PC-3 (cell line): ENCODE data around the gene CYFIP2. TPM values are rescaled to one million over a fixed set of nuclear protein-coding genes. Genes with fewer than 3 reads are reported as not detected.

Experiments used
- ATAC-seq: fragments of 200-7000 bp; cut with Tn5 transposase; 2 replicates; pipeline ENCODE4 v1.9.1; 2020; ENCODE audit warnings: mild to moderate bottlenecking, moderate library complexity
- BruUV-seq: library from RNA; stranded (reverse); fragments of 400-500 nt; replicated peaks from 2 replicates; lab custom pipeline; 2021; lab: Mats Ljungman, UMichigan
- CTCF ChIA-PET: fragments of 300-600 bp; sonication (Branson Sonifier 250); formaldehyde crosslinking; loops from one replicate; lab custom pipeline; 2022; ENCODE audit warnings: antibody characterized with exemption; lab: Charles Lee
- POLR2A ChIA-PET: fragments of 300-600 bp; sonication (Branson Sonifier 250); formaldehyde crosslinking; loops from one replicate; lab custom pipeline; 2022; ENCODE audit warnings: antibody characterized with exemption; ENCODE audit not compliant: unreplicated experiment; lab: Charles Lee
- DNase-seq: peaks from one replicate; pipeline ENCODE4 v3.0.0-alpha.2; 2015
- H2AFZ ChIP-seq: fragments of 300-600 bp; sonication (generic); 2 replicates; pipeline ENCODE4 v1.6.0; 2016; ENCODE audit warnings: antibody characterized with exemption, low read length
- H3F3A ChIP-seq: fragments of 300-600 bp; sonication (generic); one replicate; pipeline ENCODE4 v1.6.0; 2017; ENCODE audit warnings: antibody characterized with exemption, low read length, control low read depth, mild to moderate bottlenecking; ENCODE audit not compliant: unreplicated experiment
- H3K27ac ChIP-seq: fragments of 300-600 bp; sonication (generic); 2 replicates; pipeline ENCODE4 v1.5.1; 2016; ENCODE audit warnings: mild to moderate bottlenecking, low read length
- H3K27me3 ChIP-seq: fragments of 300-600 bp; sonication (generic); 2 replicates; pipeline ENCODE4 v1.6.1; 2016; ENCODE audit warnings: low read length, mixed read lengths
- H3K36me3 ChIP-seq: fragments of 300-600 bp; sonication (generic); 2 replicates; pipeline ENCODE4 v1.6.1; 2016; ENCODE audit warnings: low read depth, mixed run types, low read length, mixed read lengths
- H3K4me1 ChIP-seq: fragments of 300-600 bp; sonication (generic); 2 replicates; pipeline ENCODE4 v1.5.1; 2016; ENCODE audit warnings: low read length; ENCODE audit not compliant: insufficient read depth
- H3K4me2 ChIP-seq: fragments of 300-600 bp; sonication (generic); 2 replicates; pipeline ENCODE4 v1.6.0; 2016; ENCODE audit warnings: low read length
- H3K4me3 ChIP-seq: fragments of 300-600 bp; sonication (generic); 2 replicates; pipeline ENCODE4 v1.5.1; 2016; ENCODE audit warnings: mild to moderate bottlenecking, low read length, mixed read lengths
- H3K79me2 ChIP-seq: fragments of 300-600 bp; sonication (generic); 2 replicates; pipeline ENCODE4 v1.6.1; 2017; ENCODE audit warnings: low read length, mixed read lengths
- H3K9ac ChIP-seq: fragments of 300-600 bp; sonication (generic); 2 replicates; pipeline ENCODE4 v1.6.0; 2016; ENCODE audit warnings: mild to moderate bottlenecking, low read length
- H3K9me2 ChIP-seq: fragments of 300-600 bp; sonication (generic); replicated peaks from 2 replicates; pipeline ENCODE4 v1.6.1; 2016; ENCODE audit warnings: mixed run types, low read length, mixed read lengths
- H3K9me3 ChIP-seq: fragments of 300-600 bp; sonication (generic); 2 replicates; pipeline ENCODE4 v1.6.1; 2016; ENCODE audit warnings: low read length, mixed read lengths
- H4K20me1 ChIP-seq: fragments of 300-600 bp; sonication (generic); 2 replicates; pipeline ENCODE4 v1.6.1; 2016; ENCODE audit warnings: low read length, mixed read lengths
- EZH2 ChIP-seq: fragments of 300-600 bp; sonication (generic); IDR thresholded peaks from one replicate; pipeline ENCODE4 v1.6.1; 2017; ENCODE audit warnings: antibody characterized with exemption, mild to moderate bottlenecking, low read length; ENCODE audit not compliant: unreplicated experiment
- EZH2phosphoT487 ChIP-seq: fragments of 300-600 bp; sonication (generic); IDR thresholded peaks from 2 replicates; pipeline ENCODE4 v1.6.1; 2018; ENCODE audit warnings: mild to moderate bottlenecking, antibody characterized with exemption, low read length, borderline replicate concordance
- intact Hi-C: fragments of 100-400 bp; cut with micrococcal nuclease; formaldehyde crosslinking; loops from 2 replicates; pipeline ENCODE4 v1.9.0; 2023
- total RNA-seq: library from RNA; depleted of rRNA; stranded (reverse); fragments of >200 nt; gene quantifications from 2 replicates; pipeline ENCODE4 v1.2.3, GENCODE V29; 2014
- TF ChIP-seq, protein P1 (sequence below): fragments of 300-600 bp; sonication (generic); conservative IDR thresholded peaks from 2 replicates; pipeline ENCODE4 v1.5.1; 2017; ENCODE audit warnings: antibody characterized with exemption, low read depth, mild to moderate bottlenecking, low read length

The CYFIP2 gene
- total RNA-seq, 1 experiment from 2014 or later: 36.0 TPM

DNA sequence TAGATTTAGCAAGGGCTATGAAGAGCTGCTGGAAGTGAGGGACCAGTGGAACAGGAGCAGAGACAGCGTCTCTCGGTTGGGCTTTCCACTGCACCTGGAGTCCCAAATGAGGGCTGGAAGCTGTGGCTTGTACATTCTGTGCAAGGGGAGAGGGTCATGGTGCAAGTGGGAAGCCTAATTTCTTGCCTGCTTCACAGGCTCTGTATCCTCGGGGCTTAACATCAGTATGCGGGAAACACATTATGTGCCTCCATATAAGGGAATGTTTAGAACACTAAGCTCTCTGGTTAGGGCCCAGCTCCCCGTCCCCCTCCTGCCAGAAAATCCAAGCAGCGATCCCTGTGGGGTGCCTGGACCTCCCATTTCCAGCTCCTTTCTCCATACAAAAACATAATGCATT lies 105.0 kb downstream of the CYFIP2 start:
- BruUV-seq: no TSS peak
- no peaks in the 10 kb centered on the region for H4K20me1 ChIP-seq
- H3K79me2 ChIP-seq: no peaks in the 10 kb centered on the region
- ChIA-PET POLR2A (interaction anchor here (0.5 kb wide), 1 partner anchor 62 kb away, joined by 3 read pairs; no protein-coding TSS in a partner anchor), CTCF (interaction anchor here (0.6 to 1.0 kb wide), 2 partner anchors 42 to 108 kb away, joined by 3 to 4 read pairs; no protein-coding TSS in a partner anchor)
- H3K4me2 ChIP-seq: peak overlapping the region; percentile 77
- peaks cover 39% of the 10 kb centered on the region for H3K4me1 ChIP-seq
- no peaks in the 10 kb centered on the region for H3K36me3 ChIP-seq
- H3K9ac ChIP-seq: peak overlapping the region; percentile 77
- H3K27ac ChIP-seq: peak overlapping the region; percentile 95
- intact Hi-C loops: loop anchor here (5.0 kb wide), 1 partner anchor 296 kb away; no protein-coding TSS in a partner anchor
- no peaks in the 10 kb centered on the region for H3K9me2 ChIP-seq
- TF ChIP-seq, protein P1, sequence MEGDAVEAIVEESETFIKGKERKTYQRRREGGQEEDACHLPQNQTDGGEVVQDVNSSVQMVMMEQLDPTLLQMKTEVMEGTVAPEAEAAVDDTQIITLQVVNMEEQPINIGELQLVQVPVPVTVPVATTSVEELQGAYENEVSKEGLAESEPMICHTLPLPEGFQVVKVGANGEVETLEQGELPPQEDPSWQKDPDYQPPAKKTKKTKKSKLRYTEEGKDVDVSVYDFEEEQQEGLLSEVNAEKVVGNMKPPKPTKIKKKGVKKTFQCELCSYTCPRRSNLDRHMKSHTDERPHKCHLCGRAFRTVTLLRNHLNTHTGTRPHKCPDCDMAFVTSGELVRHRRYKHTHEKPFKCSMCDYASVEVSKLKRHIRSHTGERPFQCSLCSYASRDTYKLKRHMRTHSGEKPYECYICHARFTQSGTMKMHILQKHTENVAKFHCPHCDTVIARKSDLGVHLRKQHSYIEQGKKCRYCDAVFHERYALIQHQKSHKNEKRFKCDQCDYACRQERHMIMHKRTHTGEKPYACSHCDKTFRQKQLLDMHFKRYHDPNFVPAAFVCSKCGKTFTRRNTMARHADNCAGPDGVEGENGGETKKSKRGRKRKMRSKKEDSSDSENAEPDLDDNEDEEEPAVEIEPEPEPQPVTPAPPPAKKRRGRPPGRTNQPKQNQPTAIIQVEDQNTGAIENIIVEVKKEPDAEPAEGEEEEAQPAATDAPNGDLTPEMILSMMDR: no peak
- TF ChIP-seq EZH2 (no peak), EZH2phosphoT487 (no peak)
- no peaks in the 10 kb centered on the region for H3K9me3 ChIP-seq
- no peak overlapping the region for H2AFZ ChIP-seq
- ATAC-seq (no peak), DNase-seq (no peak)
- H3F3A ChIP-seq: peaks cover 16% of the 10 kb centered on the region
- H3K4me3 ChIP-seq: peak overlapping the region; percentile 49; the same call in 1 of the 2 replicates
- no peaks in the 10 kb centered on the region for H3K27me3 ChIP-seq

DNA sequence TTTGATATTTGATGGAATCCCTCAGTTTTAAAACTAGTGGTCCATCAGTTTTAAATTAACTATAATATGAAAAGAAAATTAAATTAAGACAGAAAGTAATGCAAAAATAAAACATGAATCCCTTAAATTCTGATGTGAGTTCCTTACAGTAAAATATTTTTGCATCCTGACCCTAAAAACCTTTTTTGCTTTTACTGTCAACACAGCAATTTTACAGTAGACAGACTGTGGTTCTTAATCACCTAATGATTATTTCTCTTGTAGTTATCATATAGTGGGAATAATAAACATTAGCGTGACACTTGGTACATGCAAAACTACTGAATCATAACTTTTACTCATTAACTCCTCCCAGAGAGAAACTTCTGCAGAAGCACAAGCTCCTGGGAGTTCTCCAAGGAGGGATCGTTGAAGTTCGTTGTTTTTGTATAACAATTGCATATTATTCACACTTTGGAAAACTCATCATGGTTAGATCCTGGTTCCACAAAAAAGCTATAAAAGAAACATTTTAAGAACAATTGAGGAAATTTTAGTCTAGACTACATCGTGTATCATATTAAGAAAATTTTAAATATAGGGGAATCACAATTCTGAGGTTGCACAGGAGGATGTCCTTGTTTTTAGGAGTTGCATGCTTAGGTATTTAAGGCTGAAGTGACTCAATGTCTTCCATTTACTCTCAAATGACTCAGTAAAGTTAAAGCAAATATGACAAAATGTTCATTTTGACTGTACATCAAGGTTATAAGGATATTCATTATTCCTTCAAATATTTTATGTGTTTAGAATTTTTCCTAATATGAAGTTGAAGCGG lies 105.9 kb downstream of the CYFIP2 start:
- Histone ChIP-seq H2AFZ (peak overlapping the region; percentile 56), H3K4me2 (peak overlapping the region; percentile 77), H3K9me2 (no peaks in the 10 kb centered on the region), H3K27ac (peak overlapping the region; percentile 95), H4K20me1 (no peaks in the 10 kb centered on the region), H3K27me3 (no peaks in the 10 kb centered on the region), H3K4me3 (peak overlapping the region; percentile 49), H3K9ac (peak overlapping the region; percentile 77), H3K36me3 (no peaks in the 10 kb centered on the region), H3K9me3 (no peaks in the 10 kb centered on the region), H3K4me1 (peaks cover 38% of the 10 kb centered on the region), H3F3A (peaks cover 16% of the 10 kb centered on the region), H3K79me2 (no peaks in the 10 kb centered on the region)
- intact Hi-C loops: loop anchor here (1.0 to 5.0 kb wide), 5 partner anchors 13 to 295 kb away; no protein-coding TSS in a partner anchor
- POLR2A ChIA-PET: interaction anchor here (0.5 to 1.0 kb wide), 3 partner anchors 16 to 63 kb away, joined by 3 read pairs; no protein-coding TSS in a partner anchor
- TF ChIP-seq, protein P1: no peak
- TF ChIP-seq EZH2phosphoT487 (no peak), EZH2 (no peak)
- CTCF ChIA-PET: interaction anchor here (0.6 to 1.6 kb wide), 4 partner anchors 19 to 107 kb away, joined by 3 to 5 read pairs (median 4); no protein-coding TSS in a partner anchor
- no TSS peak for BruUV-seq
- DNase-seq (peak; percentile 85), ATAC-seq (peak; percentile 86)
